AG09309 (cell line): Measurements from ENCODE around the gene CST4.
"Not testable (repeated sequence)": the region's sequence is repeated elsewhere in the genome, so short reads cannot be mapped to it uniquely, and the experiment has no call there.

Experiments used
- DNase-seq: peaks from one replicate; pipeline ENCODE4 v3.0.0-alpha.2; 2010; ENCODE audit warnings: low read depth
- H3K4me3 ChIP-seq: 2 replicates; pipeline ENCODE4 v1.5.1; 2011; ENCODE audit warnings: mild to moderate bottlenecking, low read depth, low read length, moderate library complexity; ENCODE audit not compliant: control insufficient read depth
- TF ChIP-seq, protein P1 (sequence below): IDR thresholded peaks from 2 replicates; pipeline ENCODE4 v1.5.1; 2011; ENCODE audit warnings: mild to moderate bottlenecking, low read depth, low read length, inconsistent platforms; ENCODE audit not compliant: insufficient read depth, control insufficient read depth; ENCODE audit errors: missing control alignments

Gene CST4

GRCh38 chr20:23666189-23666588, 22.6 kb downstream of the CST4 start:
- TF ChIP-seq, protein P1, sequence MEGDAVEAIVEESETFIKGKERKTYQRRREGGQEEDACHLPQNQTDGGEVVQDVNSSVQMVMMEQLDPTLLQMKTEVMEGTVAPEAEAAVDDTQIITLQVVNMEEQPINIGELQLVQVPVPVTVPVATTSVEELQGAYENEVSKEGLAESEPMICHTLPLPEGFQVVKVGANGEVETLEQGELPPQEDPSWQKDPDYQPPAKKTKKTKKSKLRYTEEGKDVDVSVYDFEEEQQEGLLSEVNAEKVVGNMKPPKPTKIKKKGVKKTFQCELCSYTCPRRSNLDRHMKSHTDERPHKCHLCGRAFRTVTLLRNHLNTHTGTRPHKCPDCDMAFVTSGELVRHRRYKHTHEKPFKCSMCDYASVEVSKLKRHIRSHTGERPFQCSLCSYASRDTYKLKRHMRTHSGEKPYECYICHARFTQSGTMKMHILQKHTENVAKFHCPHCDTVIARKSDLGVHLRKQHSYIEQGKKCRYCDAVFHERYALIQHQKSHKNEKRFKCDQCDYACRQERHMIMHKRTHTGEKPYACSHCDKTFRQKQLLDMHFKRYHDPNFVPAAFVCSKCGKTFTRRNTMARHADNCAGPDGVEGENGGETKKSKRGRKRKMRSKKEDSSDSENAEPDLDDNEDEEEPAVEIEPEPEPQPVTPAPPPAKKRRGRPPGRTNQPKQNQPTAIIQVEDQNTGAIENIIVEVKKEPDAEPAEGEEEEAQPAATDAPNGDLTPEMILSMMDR: peak; percentile 30
- DNase-seq: no peak
- H3K4me3 ChIP-seq: no peak overlapping the region

- TF ChIP-seq, protein P1: no peak
- DNase-seq: no peak
- H3K4me3 ChIP-seq: no peak overlapping the region
These were observed 23.9 kb downstream of the CST4 start for GRCh38 chr20:23664954-23665353.

DNA sequence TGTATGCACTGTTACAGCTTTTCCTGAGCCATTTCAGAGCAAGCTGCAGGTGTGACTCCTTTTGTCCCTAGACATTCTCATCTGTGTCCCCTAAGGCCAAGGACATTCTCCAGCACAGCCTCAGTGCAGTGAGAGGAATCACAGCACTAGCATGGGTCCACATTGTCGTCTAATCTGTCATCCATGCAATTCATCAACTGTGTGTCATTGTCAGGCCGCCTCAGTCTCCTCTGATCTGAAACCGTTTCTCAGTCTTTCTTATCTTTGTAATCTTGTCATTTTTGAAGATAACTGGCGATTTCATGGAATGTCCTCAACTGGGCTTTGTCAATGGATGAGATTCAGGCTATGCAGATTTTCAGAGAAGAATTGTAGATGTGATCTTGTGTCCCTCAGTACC, 24.8 kb downstream of the CST4 start:
- DNase-seq, H3K4me3 ChIP-seq: not testable (repeated sequence)

DNA sequence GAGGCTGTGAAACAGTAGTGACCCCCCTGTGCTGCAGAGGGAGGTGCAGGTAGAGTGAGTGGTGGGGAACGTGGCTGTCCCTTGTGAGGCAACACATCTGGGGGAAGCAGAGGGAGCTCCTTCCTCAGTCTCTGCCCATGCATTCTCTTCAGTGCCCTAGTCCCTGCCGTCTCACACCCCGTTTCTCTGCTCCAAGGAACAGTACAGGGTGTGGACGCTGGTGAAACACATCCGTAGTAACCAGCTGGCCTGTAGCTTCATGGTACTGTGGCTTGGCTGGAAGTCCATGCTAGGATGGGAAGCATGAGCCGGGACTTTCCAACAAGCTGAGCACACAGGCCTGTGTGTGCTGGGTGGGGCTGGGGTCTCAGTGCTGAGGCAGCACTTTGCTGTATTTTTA, 25.7 kb downstream of the CST4 start:
- TF ChIP-seq, protein P1: no peak
- H3K4me3 ChIP-seq: no peak overlapping the region
- no peak for DNase-seq

GRCh38 chr20:23662276-23662870, 26.5 kb downstream of the CST4 start:
- TF ChIP-seq, protein P1: no peak
- no peak for DNase-seq

GRCh38 chr20:23661002-23661429, 27.8 kb downstream of the CST4 start:
- TF ChIP-seq, protein P1: no peak
- H3K4me3 ChIP-seq: no peak overlapping the region
- DNase-seq: no peak

More at GRCh38 chr20:23662276-23662870, 26.5 kb downstream of the CST4 start:
- no peak overlapping the region for H3K4me3 ChIP-seq

DNA sequence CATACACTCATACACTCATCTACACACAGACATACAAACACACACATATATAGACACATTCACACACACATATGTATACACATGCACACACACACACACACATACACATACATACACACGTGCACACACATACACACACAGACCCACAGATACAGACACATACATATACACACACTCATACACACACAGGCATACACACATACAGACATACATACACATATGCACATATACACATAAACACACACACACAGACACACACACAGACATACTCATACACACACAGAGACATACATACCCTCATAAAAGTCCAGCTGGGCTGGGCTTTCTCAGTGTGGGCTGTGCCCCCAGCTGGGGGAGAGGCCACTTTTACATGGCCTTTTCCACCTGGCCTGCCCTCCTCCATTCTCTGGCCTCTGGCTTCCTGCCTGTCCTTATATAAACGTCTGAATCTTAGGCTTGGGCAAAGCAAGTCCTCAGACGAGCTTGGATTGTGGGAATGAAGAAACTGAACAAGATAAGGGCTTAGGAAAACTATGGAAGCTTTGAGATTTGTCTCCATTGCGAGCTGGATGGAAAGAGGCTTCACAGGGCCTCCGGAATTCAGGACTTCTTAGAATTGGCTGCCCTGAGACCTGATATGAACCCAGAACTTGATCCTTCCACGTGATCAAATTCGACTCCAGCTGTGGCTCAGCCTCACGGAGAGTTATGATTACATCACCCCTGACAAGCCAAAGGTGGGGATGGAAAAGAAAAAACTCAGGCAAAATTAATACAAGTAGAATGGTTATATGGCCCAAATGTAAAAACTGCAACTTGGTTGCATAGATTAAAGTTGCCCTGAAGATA, 28.6 kb downstream of the CST4 start:
- H3K4me3 ChIP-seq: no peak overlapping the region
- no peak for DNase-seq
- TF ChIP-seq, protein P1: no peak

- DNase-seq, H3K4me3 ChIP-seq: not testable (repeated sequence)
These were observed 29.2 kb downstream of the CST4 start for GRCh38 chr20:23659610-23659988.
